ENCODE data around the gene ICAM5. TPM values are rescaled to one million over a fixed set of nuclear protein-coding genes. Genes with fewer than 3 reads are reported as not detected.

ICAM5 gene
- total and polyA plus RNA-seq, 10 of the 15 experiments (the other 5 are each of a cell fraction or from before 2014, with no cell fraction given), result 0.14 to 4.6 (median 0.94) TPM; not detected in 2

GRCh38 chr19:10285393-10285792 is 4.4 kb upstream of the ICAM5 start (continued):
- TF ChIP-seq PRDM15 (CRISPR knock-in tag; IDR thresholded peaks at IDR 0.05) (no peak), POLR2A (IDR thresholded peaks at IDR 0.05; ENCODE audit: low read depth, low read length) (peak; percentile 47; the same call in 1 of the 2 replicates)

- H3K9ac ChIP-seq (ENCODE audit: control insufficient read depth, insufficient read depth, low read length), result peak within 1 kb of the TSS; percentile 29; the same call in 1 of the 2 replicates
- TF ChIP-seq SMC3 (IDR thresholded peaks at IDR 0.05; ENCODE audit: borderline replicate concordance, low read length), result no peak
- TF ChIP-seq TCF12 (IDR thresholded peaks at IDR 0.05; ENCODE audit: low read depth, low read length), result 0 out of 2 replicates have a peak, but pooled peaks have one; percentile 24
- TF ChIP-seq ETV6 (conservative IDR thresholded peaks at IDR 0.05 in 1 of 2, IDR thresholded peaks at IDR 0.05 in 1 of 2; ENCODE audit: borderline replicate concordance in 1 of 2, low read depth in 1 of 2), result no peak
- TF ChIP-seq YBX1 (IDR thresholded peaks at IDR 0.05), result no peak
- peak; percentile 72; the same call in 1 of the 2 replicates for TF ChIP-seq MTA3 (IDR thresholded peaks at IDR 0.05; ENCODE audit: borderline replicate concordance, low read length)
- no peak for TF ChIP-seq DPF2 (IDR thresholded peaks at IDR 0.05)
- TF ChIP-seq FOXK2 (IDR thresholded peaks at IDR 0.05), result no peak
- no peak for TF ChIP-seq POU2F2 (IDR thresholded peaks at IDR 0.05; ENCODE audit: borderline replicate concordance, low read depth, low read length)
- TF ChIP-seq RFX5 (IDR thresholded peaks at IDR 0.05; ENCODE audit: low read depth, low read length), result no peak
- TF ChIP-seq POLR2AphosphoS5 (IDR thresholded peaks at IDR 0.05; ENCODE audit: low read length), result peak; percentile 4; the same call in 1 of the 2 replicates
- TF ChIP-seq E2F4 (IDR thresholded peaks at IDR 0.05; ENCODE audit: low read depth, low read length), result no peak
- TF ChIP-seq TCF3 (IDR thresholded peaks at IDR 0.05; ENCODE audit: borderline replicate concordance, insufficient read depth, low read depth, low read length), result no peak; the same call in 1 of the 2 replicates
Measured at GRCh38 chr19:10286803-10287737, 2.7 kb upstream of the ICAM5 start, which contains the start of gene ICAM4. TSS of gene ICAM4 (plus strand) at chr19:10286955. CDS start at chr19:10287013, 58 bp downstream.

More at GRCh38 chr19:10286803-10287737, 2.7 kb upstream of the ICAM5 start, which contains the start of gene ICAM4:
- Histone ChIP-seq H2AFZ (ENCODE audit: control insufficient read depth, low read depth, low read length) (peak within 1 kb of the TSS; percentile 65; the same call in 1 of the 2 replicates), H3K27ac (ENCODE audit: control insufficient read depth, insufficient read depth) (peak within 1 kb of the TSS; percentile 10), H3K4me3 (no peak within 1 kb of the TSS; the same call in 1 of the 2 replicates), H3K4me2 (ENCODE audit: control insufficient read depth, insufficient read depth) (peak within 1 kb of the TSS; percentile 92), H3K79me2 (ENCODE audit: control insufficient read depth, insufficient read depth, low read length) (peaks cover 2% of the 10 kb centered on the region; the same call in 1 of the 2 replicates), H3K27me3 (replicated peaks in 1 of 2; ENCODE audit: control insufficient read depth in 2 of 2, insufficient read depth in 2 of 2, low read length in 1 of 2) (peaks cover 1 to 8% of the 10 kb centered on the region in 2 experiments), H3K36me3 (ENCODE audit: control insufficient read depth in 2 of 2, insufficient read depth in 2 of 2, low read length in 1 of 2) (peaks cover 26 to 28% of the 10 kb centered on the region in 2 experiments; a peak in 3 of 4 replicates), H3K9me3 (replicated peaks; ENCODE audit: control insufficient read depth, insufficient read depth, low read length) (no peaks in the 10 kb centered on the region; the same call in 2 of the 3 replicates), H3K4me1 (ENCODE audit: control insufficient read depth, insufficient read depth, low read length) (peaks cover 68% of the 10 kb centered on the region), H4K20me1 (ENCODE audit: control insufficient read depth, insufficient read depth) (peaks cover 9% of the 10 kb centered on the region; the same call in 1 of the 2 replicates)
- no peak for DNase-seq (ENCODE audit: low read depth, low spot score)
- 12% methylated on average over 56 of the region's 59 CpGs for WGBS (ENCODE audit: insufficient coverage, insufficient replicate concordance, low lambda C conversion rate, missing lambda C conversion rate)
- no peak for FAIRE-seq
- BruUV-seq (replicated peaks), result no TSS peak
- POLR2A ChIA-PET, result interaction anchor here (0.5 to 5.5 kb wide), 8 partner anchors 9 to 248 kb away, joined by 3 to 69 read pairs (median 4); partner anchors contain the start of genes ICAM1 and TYK2
- intact Hi-C loops (cut with micrococcal nuclease; ENCODE audit: unreplicated experiment) (no loop called here), in situ Hi-C loops (cut with MboI) (no loop called here)
- CTCF ChIA-PET, result interaction anchor here (1.7 to 5.9 kb wide), 5 partner anchors 17 to 104 kb away, joined by 4 to 72 read pairs (median 25); partner anchors contain the start of gene ICAM1
- ATAC-seq, result peak; percentile 54
- SMC1A ChIA-PET (ENCODE audit: uncharacterized antibody, unreplicated experiment), result interaction anchor here (1.0 to 3.7 kb wide), 4 partner anchors 9 to 102 kb away, joined by 3 to 50 read pairs (median 4); partner anchors contain the start of genes ICAM1 and RAVER1
- RAD21 ChIA-PET (ENCODE audit: unreplicated experiment), result interaction anchor here (1.0 to 5.4 kb wide), 7 partner anchors 11 to 101 kb away, joined by 3 to 119 read pairs (median 7); partner anchors contain the start of gene ICAM1

Data from GM12878 (cell line).